GM19025 (cell line): Measurements from ENCODE around the gene PZP.

Experiments
- ATAC-seq: cut with Tn5 transposase; IDR thresholded peaks from one replicate; pipeline ENCODE4 v1.9.1; 2021; ENCODE audit warnings: mild to moderate bottlenecking, low read depth, moderate library complexity; ENCODE audit not compliant: unreplicated experiment

The PZP gene

GRCh38 chr12:9127936-9128663 is 80.1 kb downstream of the PZP start:
- no peak for ATAC-seq

- ATAC-seq, result no peak
These were observed 80.7 kb downstream of the PZP start for GRCh38 chr12:9127484-9127883.

- ATAC-seq, result no peak
These were observed 83.7 kb downstream of the PZP start for GRCh38 chr12:9124383-9125031.

GRCh38 chr12:9123781-9124382 is 84.3 kb downstream of the PZP start:
- no peak for ATAC-seq

GRCh38 chr12:9122091-9122609 is 86.0 kb downstream of the PZP start:
- no peak for ATAC-seq

GRCh38 chr12:9120487-9121184 is 87.6 kb downstream of the PZP start:
- no peak for ATAC-seq

GRCh38 chr12:9118158-9118557 is 90.0 kb downstream of the PZP start:
- ATAC-seq, result no peak

- no peak for ATAC-seq
These were observed 92.2 kb downstream of the PZP start, which contains the start of gene A2M for GRCh38 chr12:9115731-9116559. Gene A2M (minus strand): TSS chr12:9115919. CDS start chr12:9115849, 70 bp downstream.

- no peak for ATAC-seq
These were observed 93.2 kb downstream of the PZP start for GRCh38 chr12:9114946-9115345.

GRCh38 chr12:9113987-9114309 is 94.2 kb downstream of the PZP start:
- no peak for ATAC-seq

- ATAC-seq, result no peak
These were observed 94.8 kb downstream of the PZP start for GRCh38 chr12:9113296-9113986.

- ATAC-seq, result no peak
These were observed 95.9 kb downstream of the PZP start for GRCh38 chr12:9112076-9112853.

GRCh38 chr12:9111525-9111924 is 96.7 kb downstream of the PZP start:
- no peak for ATAC-seq

- ATAC-seq, result no peak
These were observed 98.3 kb downstream of the PZP start for GRCh38 chr12:9109737-9110491.

- no peak for ATAC-seq
These were observed 99.0 kb downstream of the PZP start for GRCh38 chr12:9109213-9109522.

- ATAC-seq, result no peak
These were observed 99.5 kb downstream of the PZP start for GRCh38 chr12:9108504-9109212.

GRCh38 chr12:9107542-9107873 is 100.7 kb downstream of the PZP start:
- ATAC-seq, result no peak
